NCI-H524 (cell line): ENCODE results near the gene ALS2.
A peak's percentile ranks its signal among the peaks of the same experiment; 100 is the strongest.
"Not testable (repeated sequence)": the region's sequence is repeated elsewhere in the genome, so short reads cannot be mapped to it uniquely, and the experiment has no call there.

Experiments
- DNase-seq, 2 experiments: peaks; one replicate each; lab custom pipeline; 2025; lab: John Stamatoyannopoulos, UW

ALS2 gene

GRCh38 chr2:201780674-201781493 lies at the start of gene ALS2:
Gene ALS2, minus strand, starts transcription at chr2:201780933. Its CDS starts 12,048 bp downstream, at chr2:201768885.
- peak; percentile 96 to 98 for DNase-seq

DNA sequence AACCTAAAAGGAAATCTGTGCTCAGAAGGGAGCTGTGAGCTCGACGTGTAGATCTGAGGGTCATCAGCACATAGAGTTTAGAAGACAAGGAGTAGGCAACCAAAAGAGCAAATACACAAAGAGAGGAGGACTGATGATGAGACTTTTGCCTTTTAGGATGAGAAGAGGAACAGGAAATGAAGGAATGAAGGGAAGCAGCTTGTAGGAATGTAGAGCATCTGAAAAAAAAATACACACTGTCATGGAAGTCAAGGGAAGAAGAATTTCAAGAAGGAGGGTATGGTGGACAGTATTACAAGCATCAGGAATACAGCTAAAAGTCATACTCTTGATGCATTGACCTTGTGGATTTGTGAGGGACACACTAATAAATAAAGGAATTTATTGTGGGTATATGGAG lies 47.5 kb upstream of the ALS2 start:
- DNase-seq: no peak

- no peak for DNase-seq
Observed at GRCh38 chr2:201827621-201828020, 46.9 kb upstream of the ALS2 start.

GRCh38 chr2:201824212-201824611 lies 43.5 kb upstream of the ALS2 start:
- no peak for DNase-seq

- peak in 1 of 2 experiments; percentile 36 for DNase-seq
Observed at GRCh38 chr2:201821080-201821479, 40.3 kb upstream of the ALS2 start.

DNA sequence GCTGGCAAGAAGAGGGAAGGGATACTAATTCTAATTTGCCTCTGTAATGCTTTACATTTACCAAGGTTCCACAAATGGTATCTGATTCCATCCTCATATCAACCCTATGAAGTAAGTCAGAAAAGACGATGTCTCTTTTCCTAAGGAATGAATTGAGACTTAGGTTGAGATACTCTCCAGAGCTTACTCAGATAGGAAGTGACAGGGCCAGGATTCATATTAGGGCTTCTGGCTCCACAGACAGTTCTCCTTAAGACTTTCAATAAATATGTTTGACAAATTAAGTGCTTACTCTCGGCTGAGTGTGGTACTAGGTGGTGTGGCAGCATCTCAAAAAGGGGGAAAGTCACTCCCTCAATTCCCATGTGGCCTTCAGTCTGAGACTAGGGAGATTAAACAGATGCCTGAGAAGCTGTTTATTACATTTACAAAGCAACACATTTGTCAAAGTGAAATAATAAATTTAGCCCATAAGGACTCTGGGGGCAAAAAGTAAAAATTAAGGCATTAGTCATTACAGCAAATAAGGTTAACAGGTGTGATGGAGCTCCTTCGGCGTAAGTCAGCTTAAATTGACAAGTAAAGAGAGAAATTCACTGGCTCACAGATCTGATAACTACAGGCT lies 39.8 kb upstream of the ALS2 start:
- no peak for DNase-seq

DNA sequence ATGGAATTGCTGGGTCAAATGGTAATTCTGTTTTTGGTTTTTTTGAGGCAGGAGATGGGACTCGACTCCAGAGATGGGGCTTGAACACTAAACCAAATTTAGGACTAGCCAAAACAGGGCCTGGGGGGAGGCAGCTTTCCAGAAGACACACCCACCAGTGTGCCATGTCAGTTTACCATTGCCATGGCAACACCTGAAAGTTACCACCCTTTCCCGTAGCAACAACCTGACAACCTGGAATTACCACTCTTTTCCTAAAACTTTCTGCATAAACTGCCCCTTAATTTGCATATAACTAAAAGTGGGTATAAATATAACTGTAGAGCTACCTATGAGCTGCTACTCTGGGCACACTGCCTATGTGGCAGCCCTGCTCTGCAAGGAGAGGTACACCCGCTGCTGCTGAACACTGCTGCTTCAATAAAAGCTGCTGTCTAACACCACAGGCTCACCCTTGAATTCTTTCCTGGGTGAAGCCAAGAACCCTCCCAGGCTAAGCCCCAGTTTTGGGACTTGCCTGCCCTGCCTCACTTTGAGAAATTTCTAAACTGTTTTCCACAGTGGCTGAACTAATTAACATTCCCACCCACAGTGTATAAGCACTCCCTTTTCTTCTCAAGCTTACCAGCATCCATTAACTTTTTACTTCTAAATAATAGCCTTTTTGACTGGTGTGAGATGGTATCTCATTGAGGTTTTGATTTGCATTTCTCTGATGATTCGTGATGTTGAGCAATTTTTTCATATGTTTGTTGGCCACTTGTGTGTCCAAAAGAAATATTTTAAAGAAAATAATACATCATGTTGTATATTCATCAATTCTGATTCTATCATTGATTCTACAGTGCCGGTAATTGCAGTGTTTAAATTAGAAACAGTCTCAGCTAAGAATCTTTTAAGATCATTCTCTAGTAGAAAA lies 36.2 kb upstream of the ALS2 start:
- no peak for DNase-seq

DNA sequence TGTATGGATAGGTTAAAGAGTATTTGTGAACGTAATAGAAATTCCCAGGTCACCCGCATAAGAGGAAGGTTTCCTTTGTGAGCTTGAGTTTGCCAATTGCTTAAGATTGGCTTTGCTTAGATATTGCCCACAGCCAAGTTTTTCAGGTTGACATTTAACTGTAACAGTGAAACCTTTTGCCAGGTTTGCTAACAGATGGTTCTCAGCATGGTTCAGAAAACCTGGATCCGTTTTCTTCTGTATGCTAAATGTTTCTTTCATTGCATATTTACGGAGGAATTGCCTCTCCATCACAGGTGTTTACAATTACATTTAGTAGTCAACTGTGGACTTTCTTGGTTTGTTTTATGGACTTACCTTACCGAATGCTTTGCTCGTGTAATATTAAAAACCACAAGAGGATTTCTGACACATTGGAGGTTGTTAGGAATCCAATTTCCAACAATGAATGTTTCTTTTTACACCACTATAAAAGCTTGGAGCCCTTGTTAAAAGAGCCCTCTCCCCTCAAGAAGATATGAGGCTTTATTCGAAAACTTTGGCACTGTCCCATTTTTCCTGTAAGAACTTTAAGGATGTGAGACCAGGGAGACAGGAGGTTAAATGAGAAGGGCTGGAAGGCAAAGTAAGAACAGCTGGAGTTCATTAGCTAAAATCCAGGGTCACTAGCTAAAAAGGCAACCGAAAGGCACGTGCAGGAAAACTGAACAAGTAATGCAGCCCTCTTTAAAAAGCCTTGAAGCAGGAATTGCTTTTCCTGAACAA lies 33.4 kb upstream of the ALS2 start:
- peak; percentile 8 to 36 for DNase-seq

GRCh38 chr2:201810604-201811003 lies 29.9 kb upstream of the ALS2 start:
- DNase-seq: not testable (repeated sequence)

DNA sequence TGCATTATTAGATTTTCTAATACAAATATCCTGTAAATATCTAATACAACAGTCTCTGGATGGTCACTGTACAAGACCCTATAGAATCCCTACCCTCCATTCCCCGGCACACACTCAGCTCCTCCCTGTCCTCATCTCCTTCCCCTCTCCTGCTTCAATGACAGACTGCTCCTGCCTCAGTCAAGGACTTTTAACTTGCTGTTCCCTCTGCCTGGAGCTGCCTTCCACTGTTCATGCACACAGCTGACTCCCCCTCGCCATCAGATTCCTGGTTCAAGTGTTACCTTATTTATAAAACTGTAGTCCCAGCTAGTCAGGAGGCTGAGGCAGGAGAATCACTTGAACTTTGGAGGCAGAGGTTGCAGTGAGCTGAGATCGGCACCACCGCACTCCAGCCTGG lies 28.9 kb upstream of the ALS2 start:
- no peak for DNase-seq

DNA sequence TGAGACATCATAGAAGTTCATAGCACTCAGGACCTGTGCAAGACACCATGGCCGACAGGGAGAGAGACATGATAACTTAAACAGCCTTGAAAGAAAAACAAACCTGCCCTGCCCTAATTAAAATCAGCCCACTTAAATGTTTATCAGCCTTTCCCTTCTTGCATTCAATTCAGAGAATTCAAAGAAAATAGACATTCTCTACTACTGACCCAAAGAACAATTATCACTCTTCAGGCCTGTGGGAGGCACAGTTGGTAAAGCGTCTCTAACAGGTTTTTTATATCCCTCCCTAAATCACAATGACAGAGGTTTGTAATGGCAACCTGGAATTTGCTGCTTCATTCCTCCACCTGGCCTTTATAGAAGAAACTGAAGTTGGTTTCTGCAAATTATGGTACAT lies 27.3 kb upstream of the ALS2 start:
- DNase-seq: no peak

DNA sequence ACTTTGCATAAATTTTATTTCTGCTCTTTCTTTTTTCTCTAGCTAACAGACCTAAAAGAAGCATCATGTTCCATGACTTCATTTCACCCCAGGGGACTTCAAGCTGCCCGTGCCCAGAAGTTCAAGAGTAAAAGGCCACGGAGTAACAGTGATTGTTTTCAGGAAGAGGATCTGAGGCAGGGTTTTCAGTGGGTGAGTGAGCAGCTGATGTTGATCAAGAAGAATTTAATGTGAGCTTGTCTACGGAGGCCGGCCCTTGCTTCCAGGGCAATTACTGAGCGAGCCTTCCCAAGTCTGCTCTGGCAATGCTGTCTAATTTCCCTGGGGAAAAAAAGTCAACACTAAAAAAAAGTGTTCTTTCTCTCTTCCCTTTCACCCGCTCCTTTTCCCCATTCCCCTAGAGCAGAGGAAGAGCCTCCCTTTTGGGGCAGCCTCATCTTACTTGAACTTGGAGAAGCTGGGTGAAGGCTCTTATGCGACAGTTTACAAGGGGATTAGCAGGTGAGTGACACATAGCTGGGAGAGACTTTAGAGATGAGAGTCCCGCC lies 26.8 kb upstream of the ALS2 start:
- peak in 1 of 2 experiments; percentile 8 for DNase-seq

DNA sequence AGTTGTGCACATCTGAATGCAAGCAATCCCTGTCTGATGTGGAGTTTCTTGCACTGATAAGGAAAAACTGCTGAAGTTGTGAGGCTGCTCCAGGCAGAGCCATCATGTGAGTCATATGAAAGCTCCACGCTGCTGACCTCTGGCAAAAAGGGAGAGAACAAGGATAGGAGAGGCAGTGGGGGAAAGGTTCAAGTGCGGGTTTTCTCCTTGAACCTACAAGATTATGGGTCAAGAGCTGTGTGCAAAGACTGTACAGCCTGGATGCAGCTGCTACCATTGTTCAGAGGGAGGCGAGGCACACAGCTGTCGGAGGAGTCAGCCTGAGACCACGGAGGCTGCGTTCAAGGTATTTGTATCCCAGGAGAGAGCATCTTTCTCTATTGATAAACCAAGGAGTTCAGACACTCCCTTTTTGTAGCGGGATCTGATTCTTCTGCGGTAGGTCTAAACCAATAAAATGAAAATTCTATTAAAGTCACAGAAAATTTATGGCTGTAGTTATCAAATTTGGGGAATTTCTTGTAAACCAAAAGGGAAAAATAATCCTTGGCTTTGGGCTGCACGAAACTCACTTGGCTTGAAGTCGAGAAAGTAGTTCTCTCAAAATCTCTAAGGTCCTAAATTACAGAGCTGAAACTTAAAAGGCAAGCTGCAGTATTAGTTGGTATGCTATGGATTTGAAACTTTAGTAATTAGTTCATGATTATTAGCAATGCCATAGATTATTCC lies 25.9 kb upstream of the ALS2 start, which contains the start of gene CDK15:
Gene CDK15 (plus strand): TSS at position 96 of the 729 bp plus-strand sequence. CDS start 128 bp downstream, at position 224.
- DNase-seq: peak in 1 of 2 experiments; percentile 46

- peak in 1 of 2 experiments; percentile 29 for DNase-seq
Observed at GRCh38 chr2:201798914-201799285, 18.2 kb upstream of the ALS2 start.

DNA sequence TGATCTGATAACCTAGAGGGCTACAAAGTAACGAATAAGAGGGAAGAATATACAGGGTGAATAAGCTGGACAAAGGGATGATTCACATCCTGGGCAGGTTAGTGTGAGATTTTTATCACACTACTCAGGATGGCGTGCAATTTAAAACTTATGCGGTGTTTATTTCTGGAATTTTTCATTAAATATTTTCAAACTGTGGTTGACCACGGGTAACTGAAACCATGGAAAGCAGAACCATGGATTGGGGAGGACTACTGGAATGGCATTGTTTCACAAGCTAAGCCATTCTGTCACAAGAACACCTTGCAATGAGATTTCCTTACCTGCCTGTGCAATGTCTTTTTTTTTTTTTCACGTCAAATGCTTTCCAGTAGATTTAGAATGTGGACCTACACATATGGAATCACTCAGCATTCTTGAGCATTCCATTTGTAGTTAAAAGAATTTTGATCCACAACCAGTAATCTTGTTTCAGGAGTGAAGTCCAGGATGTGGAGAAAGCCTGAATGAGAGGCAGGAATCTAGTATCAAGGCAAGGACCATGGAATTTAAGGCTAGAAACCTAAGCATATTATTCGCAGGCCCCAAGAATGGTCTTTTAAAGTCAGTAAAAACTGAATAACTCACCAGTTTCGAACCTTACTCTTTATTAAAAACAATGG lies 17.6 kb upstream of the ALS2 start:
- no peak for DNase-seq

GRCh38 chr2:201797175-201797840 lies 16.6 kb upstream of the ALS2 start:
- DNase-seq: no peak

GRCh38 chr2:201796478-201796865 lies 15.7 kb upstream of the ALS2 start:
- no peak for DNase-seq

- peak in 1 of 2 experiments; percentile 52 for DNase-seq
Observed at GRCh38 chr2:201795607-201796477, 15.1 kb upstream of the ALS2 start.
